Endothelial cell of umbilical vein (primary cell): ENCODE data around the gene COX14. TPM values are rescaled to one million over a fixed set of nuclear protein-coding genes. Genes with fewer than 3 reads are reported as not detected.

Source experiments
- BruUV-seq: library from RNA; stranded (reverse); fragments of 400-500 nt; replicated peaks from 2 replicates; lab custom pipeline; 2021; lab: Mats Ljungman, UMichigan
- CTCF ChIA-PET: fragments of 300-600, 350-600 bp; sonication (Branson Sonifier 250); formaldehyde crosslinking; loops from one replicate; lab custom pipeline; 2021; ENCODE audit warnings: antibody characterized with exemption, inconsistent platforms; lab: Charles Lee
- POLR2A ChIA-PET: fragments of 300-600, 350-600 bp; sonication (Branson Sonifier 250); formaldehyde crosslinking; loops from one replicate; lab custom pipeline; 2021; ENCODE audit warnings: antibody characterized with exemption, inconsistent platforms; lab: Charles Lee
- DNase-seq: peaks from one replicate; pipeline ENCODE4 v3.0.0-alpha.2; 2011; ENCODE audit warnings: low read depth, low spot score
- FAIRE-seq: peaks from 2 replicates; lab custom pipeline; 2011; peaks lifted over from hg19 to GRCh38; lab: Jason Lieb, UNC
- H2AFZ ChIP-seq: 2 replicates; pipeline ENCODE4 v1.6.0; 2012; ENCODE audit warnings: low read depth, low read length, control low read depth, inconsistent platforms
- H3K27ac ChIP-seq: 2 replicates; pipeline ENCODE4 v1.5.1; 2011; ENCODE audit warnings: low read depth, mild to moderate bottlenecking, control low read depth, low read length, moderate library complexity; ENCODE audit not compliant: insufficient read depth
- H3K27me3 ChIP-seq, 2 experiments: 2 replicates each; pipeline versions ENCODE4 v1.6.0 to v1.6.1; 2011; ENCODE audit warnings: low read length in 2 of 2, mixed read lengths in 1 of 2; ENCODE audit not compliant: control insufficient read depth in 2 of 2, insufficient read depth in 2 of 2
- H3K36me3 ChIP-seq, 2 experiments: 2 replicates in 1 of 2; 3 replicates in 1 of 2; pipeline ENCODE4 v1.5.1; 2011; ENCODE audit warnings: low read length in 2 of 2, mild to moderate bottlenecking in 1 of 2, moderate library complexity in 1 of 2; ENCODE audit not compliant: control insufficient read depth in 2 of 2, insufficient read depth in 2 of 2; ENCODE audit errors: extremely low read depth in 1 of 2
- H3K4me1 ChIP-seq: 3 replicates; pipeline ENCODE4 v1.5.1; 2011; ENCODE audit warnings: mild to moderate bottlenecking, low read length; ENCODE audit not compliant: control insufficient read depth, insufficient read depth; ENCODE audit errors: extremely low read depth
- H3K4me2 ChIP-seq: 2 replicates; pipeline ENCODE4 v1.6.1; 2011; ENCODE audit warnings: low read length, control low read depth, mixed read lengths; ENCODE audit not compliant: insufficient read depth
- H3K4me3 ChIP-seq, 3 experiments: fragments of 200-600 bp in 1 of 3; sonication (generic), shearing (Covaris generic) in 1 of 3; replicated peaks in 1 of 3; 2 replicates each; pipeline ENCODE4 v1.5.1; 2011 to 2016; ENCODE audit warnings: control low read depth in 3 of 3, low read length in 3 of 3, mild to moderate bottlenecking in 2 of 3, inconsistent platforms in 1 of 3, low read depth in 1 of 3, moderate library complexity in 1 of 3; ENCODE audit not compliant: insufficient read depth in 1 of 3
- H3K79me2 ChIP-seq: 2 replicates; pipeline ENCODE4 v1.6.0; 2012; ENCODE audit warnings: low read length, inconsistent platforms; ENCODE audit not compliant: control insufficient read depth, insufficient read depth
- H3K9ac ChIP-seq: replicated peaks from 2 replicates; pipeline ENCODE3; 2011; ENCODE audit warnings: low read length, control low read depth; ENCODE audit not compliant: insufficient read depth; ENCODE audit errors: extremely low read depth
- H3K9me1 ChIP-seq: replicated peaks from 3 replicates; pipeline ENCODE4 v1.6.0; 2011; ENCODE audit warnings: mild to moderate bottlenecking, low read length; ENCODE audit not compliant: control insufficient read depth, insufficient read depth; ENCODE audit errors: extremely low read depth
- H3K9me3 ChIP-seq: replicated peaks from 2 replicates; pipeline ENCODE4 v1.5.1; 2012; ENCODE audit warnings: low read length, inconsistent platforms; ENCODE audit not compliant: control insufficient read depth, insufficient read depth
- H4K20me1 ChIP-seq: replicated peaks from 2 replicates; pipeline ENCODE3; 2011; ENCODE audit warnings: mild to moderate bottlenecking, low read length; ENCODE audit not compliant: control insufficient read depth, insufficient read depth; ENCODE audit errors: extremely low read depth
- CTCF ChIP-seq, 2 donors: IDR thresholded peaks; 1 replicate in 1 of 2; 2 replicates in 1 of 2; pipeline ENCODE4 v1.5.1; 2011; ENCODE audit warnings: low read length in 2 of 2, mild to moderate bottlenecking in 2 of 2, moderate library complexity in 2 of 2, control low read depth in 1 of 2, inconsistent platforms in 1 of 2, low read depth in 1 of 2; ENCODE audit not compliant: insufficient read depth in 1 of 2; ENCODE audit errors: extremely low read depth in 1 of 2
- EZH2 ChIP-seq: IDR thresholded peaks from 2 replicates; pipeline ENCODE4 v1.6.1; 2012; ENCODE audit warnings: borderline replicate concordance, low read depth, mild to moderate bottlenecking, moderate library complexity, low read length, inconsistent platforms; ENCODE audit not compliant: severe bottlenecking
- FOS ChIP-seq: IDR thresholded peaks from 2 replicates; pipeline ENCODE4 v1.6.1; 2011; ENCODE audit warnings: mild to moderate bottlenecking, low read length, moderate library complexity, borderline replicate concordance; ENCODE audit not compliant: insufficient read depth
- GATA2 ChIP-seq: IDR thresholded peaks from 2 replicates; pipeline ENCODE4 v1.7.0; 2011; ENCODE audit warnings: low read depth, mild to moderate bottlenecking, moderate library complexity, mixed read lengths, low read length; ENCODE audit not compliant: insufficient read length, insufficient read depth
- JUN ChIP-seq: IDR thresholded peaks from 2 replicates; pipeline ENCODE4 v1.6.1; 2011; ENCODE audit warnings: borderline replicate concordance, low read depth; ENCODE audit not compliant: insufficient read length, insufficient read depth
- MAX ChIP-seq: IDR thresholded peaks from 2 replicates; pipeline ENCODE4 v1.6.1; 2011; ENCODE audit not compliant: insufficient read depth, insufficient read length
- MYC ChIP-seq: IDR thresholded peaks from one replicate; pipeline ENCODE4 v1.6.1; 2011; ENCODE audit warnings: mild to moderate bottlenecking, low read depth, low read length
- POLR2A ChIP-seq: IDR thresholded peaks from 2 replicates; pipeline ENCODE4 v1.6.1; 2012; ENCODE audit warnings: low read depth, mild to moderate bottlenecking, control low read depth, low read length
- POLR2AphosphoS5 ChIP-seq: IDR thresholded peaks from 2 replicates; pipeline ENCODE4 v1.6.1; 2012; ENCODE audit warnings: low read depth, mild to moderate bottlenecking, control low read depth, low read length, moderate library complexity; ENCODE audit not compliant: insufficient read depth
- dilution Hi-C: fragments of 300-500 bp; cut with MboI; formaldehyde crosslinking; loops from one replicate; pipeline ENCODE4 v1.15.0; 2019; ENCODE audit warnings: low sequenced_read_pairs; ENCODE audit not compliant: extremely low pct_ligation_motif_present
- intact Hi-C: fragments of 100-400 bp; cut with micrococcal nuclease; formaldehyde crosslinking; loops from one replicate; pipeline ENCODE4 v1.10.0; 2022
- polyA plus RNA-seq, 4 experiments: library from polyadenylated mRNA; depleted of rRNA in 3 of 4; stranded (reverse) in 3 of 4; unstranded in 1 of 4; fragments of >200 nt; gene quantifications; 2 replicates each; pipeline versions ENCODE4 v1.2.1 to v1.2.3, GENCODE V29; 2011 to 2012; ENCODE audit warnings: missing spikeins in 1 of 4
- total RNA-seq: library from RNA; stranded (reverse); gene quantifications from 2 replicates; pipeline ENCODE4 v1.2.3, GENCODE V29; 2021

COX14 gene
- total and polyA plus RNA-seq, 2 donors (not counting 3 experiments of a cell fraction or from before 2014, with no cell fraction given) = 40.3 to 106 TPM

GRCh38 chr12:50105913-50106450, 6.1 kb upstream of the COX14 start:
- Histone ChIP-seq H3K4me2 (no peak overlapping the region), H2AFZ (no peak overlapping the region), H3K4me1 (peaks cover 4% of the 10 kb centered on the region), H3K79me2 (no peaks in the 10 kb centered on the region), H3K27ac (no peak overlapping the region), H3K4me3 (no peak overlapping the region), H3K27me3 (no peaks in the 10 kb centered on the region), H3K9me3 (no peaks in the 10 kb centered on the region), H3K36me3 (no peaks in the 10 kb centered on the region), H3K9me1 (no peaks in the 10 kb centered on the region), H4K20me1 (no peaks in the 10 kb centered on the region), H3K9ac (no peak overlapping the region)
- TF ChIP-seq CTCF (IDR thresholded peaks at IDR 0.05; ENCODE audit: extremely low read depth in 1 of 2, insufficient read depth in 1 of 2, low read depth in 1 of 2, low read length in 2 of 2) (no peak), EZH2 (no peak), MAX (no peak), POLR2A (no peak), MYC (no peak), JUN (no peak), FOS (no peak), GATA2 (no peak), POLR2AphosphoS5 (no peak)
- BruUV-seq = no TSS peak
- FAIRE-seq (no peak), DNase-seq (no peak)
- dilution Hi-C loops (no loop called here), intact Hi-C loops (no loop called here)
- ChIA-PET POLR2A (no interaction called here), CTCF (interaction anchor here (1.3 to 1.5 kb wide), 2 partner anchors 21 to 70 kb away, joined by 4 read pairs; partner anchors contain the start of gene SMARCD1)
